ENCODE measurements around the gene TRIM2.

Gene TRIM2

DNA sequence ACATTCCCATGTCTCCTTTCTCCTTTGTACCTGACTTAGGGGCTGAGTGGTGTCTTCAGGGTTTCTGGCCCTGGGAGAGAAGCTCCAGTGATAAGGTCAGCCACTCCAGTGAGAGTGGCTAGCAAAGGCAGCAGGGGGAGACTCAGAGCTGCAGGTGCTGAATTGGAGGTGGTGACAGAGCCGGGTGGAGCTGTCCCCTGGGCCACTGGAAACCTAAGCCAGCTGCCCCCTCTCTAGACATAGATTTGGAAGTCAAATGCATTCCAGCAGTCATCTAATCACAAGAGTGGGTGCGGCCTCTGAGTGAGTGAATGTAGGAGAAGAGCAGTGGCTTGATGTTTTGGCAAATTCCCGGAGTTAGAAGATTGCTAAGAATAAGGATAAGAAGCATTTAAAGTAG lies 28.5 kb downstream of the TRIM2 start:
- TF ChIP-seq POLR2AphosphoS5 (IDR thresholded peaks at IDR 0.05; ENCODE audit: low read depth, low read length) (no peak), REST (IDR thresholded peaks at IDR 0.05; ENCODE audit: insufficient read depth in 1 of 2, low read depth in 2 of 2, low read length in 2 of 2) (no peak), SIN3A (IDR thresholded peaks at IDR 0.05; ENCODE audit: borderline replicate concordance, insufficient read depth, low read length) (no peak), FOXP2 (optimal IDR thresholded peaks at IDR 0.05; ENCODE audit: borderline replicate concordance, extremely low read depth, extremely low read length, insufficient read depth) (no peak), TAF1 (IDR thresholded peaks at IDR 0.05; ENCODE audit: borderline replicate concordance, insufficient read depth, low read length) (no peak)

DNA sequence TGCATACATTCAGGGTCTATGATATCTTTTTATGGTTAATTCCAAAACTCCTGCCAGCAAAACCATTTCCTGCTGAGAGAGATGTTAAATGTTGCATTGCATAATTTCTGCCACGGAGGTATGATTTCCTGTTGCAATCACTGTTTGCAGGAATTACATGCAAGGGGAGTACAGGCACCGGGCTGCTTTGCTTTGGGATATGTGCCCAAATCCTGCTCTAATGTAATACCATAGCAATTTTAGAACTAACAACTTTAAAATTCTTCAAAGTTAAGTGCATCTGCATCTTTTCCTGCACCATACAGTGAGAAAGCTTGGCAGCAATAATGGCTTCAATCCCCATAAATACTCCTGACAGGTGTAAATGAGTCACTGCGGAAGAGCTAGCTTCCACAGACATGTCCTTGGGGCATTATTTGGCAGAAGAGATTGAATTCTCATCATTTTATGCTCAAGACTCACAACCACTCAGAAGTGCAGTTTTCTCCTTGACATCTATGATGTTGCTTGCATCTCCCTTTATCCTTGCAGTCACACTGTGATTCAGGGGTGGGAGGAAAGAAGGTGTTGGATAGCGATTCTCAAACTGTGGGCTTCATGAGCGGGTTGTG lies 29.6 kb downstream of the TRIM2 start:
- TF ChIP-seq SIN3A (IDR thresholded peaks at IDR 0.05; ENCODE audit: borderline replicate concordance, insufficient read depth, low read length) (0 out of 2 replicates have a peak, but pooled peaks have one; percentile 37), TAF1 (IDR thresholded peaks at IDR 0.05; ENCODE audit: borderline replicate concordance, insufficient read depth, low read length) (no peak), FOXP2 (optimal IDR thresholded peaks at IDR 0.05; ENCODE audit: borderline replicate concordance, extremely low read depth, extremely low read length, insufficient read depth) (no peak), REST (IDR thresholded peaks at IDR 0.05; ENCODE audit: insufficient read depth in 1 of 2, low read depth in 2 of 2, low read length in 2 of 2) (no peak), POLR2AphosphoS5 (IDR thresholded peaks at IDR 0.05; ENCODE audit: low read depth, low read length) (no peak)

DNA sequence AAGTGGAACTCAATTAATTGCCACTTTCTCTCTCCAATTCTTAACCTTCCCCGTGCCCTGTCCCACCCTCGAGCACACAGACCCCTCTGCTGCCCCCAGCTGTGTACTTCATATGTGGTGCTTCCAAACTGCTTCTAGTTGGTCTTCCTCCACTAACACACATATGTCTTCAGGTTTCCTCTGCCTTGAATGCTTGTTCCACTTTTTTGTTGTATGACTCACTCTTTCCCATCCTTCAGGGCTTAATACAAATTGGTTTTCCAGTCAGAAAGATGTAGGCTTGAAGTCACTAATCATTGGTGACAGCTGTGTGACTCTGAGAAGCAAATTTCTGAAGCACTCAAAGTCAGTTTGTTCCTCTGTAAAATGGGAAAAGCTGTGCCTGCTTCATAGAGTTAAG lies 30.6 kb downstream of the TRIM2 start:
- no peak for TF ChIP-seq POLR2AphosphoS5 (IDR thresholded peaks at IDR 0.05; ENCODE audit: low read depth, low read length)
- no peak for TF ChIP-seq REST (IDR thresholded peaks at IDR 0.05; ENCODE audit: insufficient read depth in 1 of 2, low read depth in 2 of 2, low read length in 2 of 2)
- TF ChIP-seq FOXP2 (optimal IDR thresholded peaks at IDR 0.05; ENCODE audit: borderline replicate concordance, extremely low read depth, extremely low read length, insufficient read depth): no peak
- no peak for TF ChIP-seq TAF1 (IDR thresholded peaks at IDR 0.05; ENCODE audit: borderline replicate concordance, insufficient read depth, low read length)
- TF ChIP-seq SIN3A (IDR thresholded peaks at IDR 0.05; ENCODE audit: borderline replicate concordance, insufficient read depth, low read length): no peak

- TF ChIP-seq REST (IDR thresholded peaks at IDR 0.05; ENCODE audit: insufficient read depth in 1 of 2, low read depth in 2 of 2, low read length in 2 of 2) (no peak), TAF1 (IDR thresholded peaks at IDR 0.05; ENCODE audit: borderline replicate concordance, insufficient read depth, low read length) (no peak), FOXP2 (optimal IDR thresholded peaks at IDR 0.05; ENCODE audit: borderline replicate concordance, extremely low read depth, extremely low read length, insufficient read depth) (no peak), SIN3A (IDR thresholded peaks at IDR 0.05; ENCODE audit: borderline replicate concordance, insufficient read depth, low read length) (no peak), POLR2AphosphoS5 (IDR thresholded peaks at IDR 0.05; ENCODE audit: low read depth, low read length) (no peak)
Measured at GRCh38 chr4:153238135-153238919, 34.1 kb downstream of the TRIM2 start.
